Activated CD4-positive, alpha-beta T cell treated with anti-CD3 and anti-CD28 coated beads, Interleukin-2, amount 10 ng/mL, durations not matched to agents 24 days and 14 days (primary cell): ENCODE measurements around the gene THBS3. TPM values are rescaled to one million over a fixed set of nuclear protein-coding genes. Genes with fewer than 3 reads are reported as not detected.
"Not testable (repeated sequence)": the region's sequence is repeated elsewhere in the genome, so short reads cannot be mapped to it uniquely, and the experiment has no call there.

ENCODE experiments used
- DNase-seq: peaks from one replicate; pipeline ENCODE4 v3.0.0; 2022
- H3K27ac Mint-ChIP-seq: one replicate; pipeline ENCODE4 v1.8.0; 2022; ENCODE audit warnings: mild to moderate bottlenecking, mixed read lengths
- H3K27me3 Mint-ChIP-seq: one replicate; pipeline ENCODE4 v1.8.0; 2022; ENCODE audit warnings: mixed read lengths
- H3K36me3 Mint-ChIP-seq: one replicate; pipeline ENCODE4 v1.8.0; 2022; ENCODE audit warnings: low read depth, mild to moderate bottlenecking, mixed read lengths
- H3K4me1 Mint-ChIP-seq: one replicate; pipeline ENCODE4 v1.8.0; 2021; ENCODE audit warnings: mixed read lengths
- H3K4me3 Mint-ChIP-seq: one replicate; pipeline ENCODE4 v1.8.0; 2022; ENCODE audit warnings: mild to moderate bottlenecking, moderate library complexity, mixed read lengths
- H3K9me3 Mint-ChIP-seq: one replicate; pipeline ENCODE4 v1.8.0; 2021; ENCODE audit warnings: mixed read lengths
- intact Hi-C: fragments of 100-400 bp; cut with micrococcal nuclease; formaldehyde crosslinking; loops from one replicate; pipeline ENCODE4 v1.15.1; 2023
- total RNA-seq: library from RNA; stranded (reverse); gene quantifications from 2 replicates; pipeline ENCODE4 v1.2.3, GENCODE V29; 2022

THBS3 gene
- total RNA-seq, 1 donor from 2014 or later, result 10.6 TPM

- DNase-seq, result peak; percentile 62
- intact Hi-C loops, result no loop called here
- no peaks in the 10 kb centered on the region for H3K9me3 Mint-ChIP-seq
- peak overlapping the region; percentile 99 for H3K4me3 Mint-ChIP-seq
- H3K4me1 Mint-ChIP-seq, result peaks cover 43% of the 10 kb centered on the region
- peaks cover 6% of the 10 kb centered on the region for H3K27me3 Mint-ChIP-seq
- peaks cover 33% of the 10 kb centered on the region for H3K36me3 Mint-ChIP-seq
- peak overlapping the region; percentile 55 for H3K27ac Mint-ChIP-seq
These were observed 32.3 kb downstream of the THBS3 start for GRCh38 chr1:155175281-155175926.

DNA sequence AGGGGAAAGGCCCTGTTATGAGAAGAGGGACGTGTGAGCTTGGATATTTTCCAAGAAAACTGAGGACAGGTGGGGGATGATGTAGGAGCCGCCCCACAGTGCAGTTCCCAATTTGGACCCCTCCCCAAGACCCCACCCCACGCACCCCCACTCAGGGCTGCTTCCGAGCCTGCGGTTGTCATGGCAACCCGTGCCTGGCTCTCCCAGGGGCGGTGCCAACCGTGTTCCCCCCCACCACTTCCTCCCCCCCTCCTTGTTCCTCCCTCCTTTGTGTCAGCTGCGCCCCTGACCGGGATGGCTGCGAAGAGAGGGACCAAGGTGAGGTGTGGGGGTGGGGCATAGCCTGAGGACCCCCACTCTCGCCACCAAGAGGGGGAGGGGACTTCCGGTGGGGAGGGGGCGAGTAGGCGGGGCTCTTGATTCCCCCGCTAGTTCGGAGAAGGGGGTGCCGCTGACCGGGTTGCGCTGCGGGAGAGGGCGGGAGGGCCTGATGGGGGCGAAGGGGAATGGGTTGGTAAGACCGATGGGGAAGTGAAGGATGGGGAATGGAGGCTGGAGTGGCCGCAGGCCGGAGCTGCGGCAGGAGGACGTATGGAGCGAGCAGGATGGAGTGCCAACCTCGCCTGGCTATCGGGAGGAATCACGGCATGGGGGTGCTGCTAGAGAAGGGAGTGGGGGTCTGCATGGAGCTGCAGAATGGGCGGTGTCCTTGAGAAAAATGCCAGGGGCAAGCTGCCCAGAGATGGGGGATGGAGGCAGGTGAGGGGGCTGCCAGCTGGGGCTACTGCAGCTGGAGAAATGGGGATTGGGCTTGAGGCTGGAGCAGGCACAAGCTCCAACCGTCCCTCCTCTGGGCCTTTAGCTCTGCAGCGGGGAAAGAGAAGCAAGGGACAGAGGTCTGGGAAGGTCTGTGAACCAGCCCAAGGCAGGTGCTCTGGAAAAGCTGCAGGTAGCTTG lies 33.1 kb downstream of the THBS3 start:
- Mint-ChIP-seq H3K36me3 (peaks cover 35% of the 10 kb centered on the region), H3K4me3 (peak overlapping the region; percentile 99), H3K27me3 (peaks cover 6% of the 10 kb centered on the region), H3K27ac (peak overlapping the region; percentile 99), H3K4me1 (peaks cover 45% of the 10 kb centered on the region), H3K9me3 (no peaks in the 10 kb centered on the region)
- DNase-seq, result peak; percentile 88
- intact Hi-C loops, result loop anchor here (5.0 kb wide), 1 partner anchor 148 kb away; the partner anchor contains the start of gene RUSC1

- peak within 1 kb of the TSS; percentile 99 for H3K27ac Mint-ChIP-seq
- H3K9me3 Mint-ChIP-seq, result no peaks in the 10 kb centered on the region
- H3K27me3 Mint-ChIP-seq, result peaks cover 6% of the 10 kb centered on the region
- DNase-seq, result peak; percentile 92
- peaks cover 37% of the 10 kb centered on the region for H3K36me3 Mint-ChIP-seq
- intact Hi-C loops, result loop anchor here (1.0 to 5.0 kb wide), 5 partner anchors 21 to 191 kb away; partner anchors contain the start of genes DPM3, FLAD1 and RUSC1
- peak within 1 kb of the TSS; percentile 99 for H3K4me3 Mint-ChIP-seq
- H3K4me1 Mint-ChIP-seq, result peaks cover 49% of the 10 kb centered on the region
These were observed 34.0 kb downstream of the THBS3 start, which contains the start of gene TRIM46 for GRCh38 chr1:155173478-155174323. Gene TRIM46 (plus strand): TSS chr1:155173849. CDS start chr1:155173967, 118 bp downstream.

DNA sequence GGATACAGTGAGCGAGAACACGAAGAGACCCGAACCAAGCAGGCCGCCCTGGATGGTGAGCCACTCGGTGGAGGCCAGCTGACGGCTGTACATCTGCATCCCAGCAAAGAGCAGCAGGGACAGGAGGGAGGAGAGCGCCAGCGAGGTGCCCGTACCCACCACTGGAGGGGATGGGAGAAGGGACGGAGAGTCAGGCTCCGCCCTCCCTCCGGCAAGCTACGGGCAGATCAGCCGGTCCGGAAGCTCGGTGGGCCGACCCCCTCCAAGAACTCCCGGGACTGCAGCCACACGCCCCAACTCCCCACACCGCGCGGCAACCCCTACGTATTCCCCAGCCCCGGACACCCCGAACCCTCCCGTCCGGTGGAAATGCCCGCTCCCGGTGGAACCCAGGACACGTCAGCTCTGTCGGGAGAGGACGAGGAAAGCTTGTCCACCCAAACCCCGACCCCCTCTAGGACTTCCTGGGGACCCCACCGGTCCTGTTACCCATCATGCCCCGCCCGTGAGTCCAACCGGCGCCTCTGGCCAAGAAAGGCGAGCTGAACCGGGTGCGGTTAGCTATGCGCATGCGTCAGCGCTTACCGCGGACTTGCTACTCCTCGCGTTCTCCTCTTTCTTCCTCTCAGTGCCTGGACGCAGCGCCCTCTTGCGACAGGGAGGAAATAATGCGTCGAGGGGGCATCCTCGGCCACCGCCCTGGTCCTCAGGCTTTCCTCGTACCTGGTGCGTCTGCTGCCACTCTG lies 34.8 kb downstream of the THBS3 start, which contains the start of gene KRTCAP2:
Gene KRTCAP2 (minus strand): TSS at position 573 of the 746 bp plus-strand sequence. CDS start 80 bp downstream, at position 493.
- peaks cover 51% of the 10 kb centered on the region for H3K4me1 Mint-ChIP-seq
- intact Hi-C loops, result loop anchor here (1.0 to 5.0 kb wide), 5 partner anchors 21 to 190 kb away; partner anchors contain the start of genes DPM3, FLAD1 and RUSC1

GRCh38 chr1:155171836-155172731 lies 35.6 kb downstream of the THBS3 start:
- H3K27ac Mint-ChIP-seq, result peak overlapping the region; percentile 99
- H3K9me3 Mint-ChIP-seq, result no peaks in the 10 kb centered on the region
- peak; percentile 60 for DNase-seq
- H3K4me1 Mint-ChIP-seq, result peaks cover 58% of the 10 kb centered on the region
- H3K4me3 Mint-ChIP-seq, result peak overlapping the region; percentile 99
- intact Hi-C loops, result loop anchor here (2.0 to 5.0 kb wide), 4 partner anchors 31 to 189 kb away; partner anchors contain the start of genes DPM3, FLAD1 and RUSC1
- H3K36me3 Mint-ChIP-seq, result peaks cover 36% of the 10 kb centered on the region
- H3K27me3 Mint-ChIP-seq, result peaks cover 8% of the 10 kb centered on the region

More for the DNA sequence above, 34.8 kb downstream of the THBS3 start, which contains the start of gene KRTCAP2:
- Mint-ChIP-seq H3K4me3 (peak within 1 kb of the TSS; percentile 99), H3K36me3 (peaks cover 39% of the 10 kb centered on the region), H3K27ac (peak within 1 kb of the TSS; percentile 99), H3K9me3 (no peaks in the 10 kb centered on the region), H3K27me3 (peaks cover 6% of the 10 kb centered on the region)
- DNase-seq, result peak; percentile 98

DNA sequence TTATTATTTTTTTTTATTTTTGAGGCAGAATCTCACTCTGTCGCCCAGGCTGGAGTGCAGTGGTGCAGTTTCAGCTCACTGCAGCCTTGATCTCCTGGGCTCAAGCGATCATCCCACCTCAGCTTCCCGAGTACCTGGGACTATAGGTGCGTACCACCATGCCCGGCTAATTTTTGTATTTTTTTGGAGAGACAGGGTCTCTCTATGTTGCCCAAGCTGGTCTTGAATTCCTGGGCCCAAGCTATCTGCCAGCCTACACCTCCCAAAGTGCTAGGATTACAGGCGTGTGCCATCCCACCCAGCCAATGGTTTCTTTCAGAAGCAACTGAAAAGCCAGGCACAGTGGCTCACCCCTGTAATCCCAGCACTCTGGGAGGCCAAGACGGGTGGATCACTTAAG lies 36.9 kb downstream of the THBS3 start:
- intact Hi-C loops, result loop anchor here (5.0 kb wide), 1 partner anchor 151 kb away; the partner anchor contains the start of gene RUSC1
- Mint-ChIP-seq H3K4me3 (no peak overlapping the region), H3K27ac (no peak overlapping the region), H3K36me3 (peaks cover 28% of the 10 kb centered on the region), H3K9me3 (no peaks in the 10 kb centered on the region), H3K4me1 (peaks cover 50% of the 10 kb centered on the region), H3K27me3 (peaks cover 8% of the 10 kb centered on the region)
- DNase-seq, result no peak

DNA sequence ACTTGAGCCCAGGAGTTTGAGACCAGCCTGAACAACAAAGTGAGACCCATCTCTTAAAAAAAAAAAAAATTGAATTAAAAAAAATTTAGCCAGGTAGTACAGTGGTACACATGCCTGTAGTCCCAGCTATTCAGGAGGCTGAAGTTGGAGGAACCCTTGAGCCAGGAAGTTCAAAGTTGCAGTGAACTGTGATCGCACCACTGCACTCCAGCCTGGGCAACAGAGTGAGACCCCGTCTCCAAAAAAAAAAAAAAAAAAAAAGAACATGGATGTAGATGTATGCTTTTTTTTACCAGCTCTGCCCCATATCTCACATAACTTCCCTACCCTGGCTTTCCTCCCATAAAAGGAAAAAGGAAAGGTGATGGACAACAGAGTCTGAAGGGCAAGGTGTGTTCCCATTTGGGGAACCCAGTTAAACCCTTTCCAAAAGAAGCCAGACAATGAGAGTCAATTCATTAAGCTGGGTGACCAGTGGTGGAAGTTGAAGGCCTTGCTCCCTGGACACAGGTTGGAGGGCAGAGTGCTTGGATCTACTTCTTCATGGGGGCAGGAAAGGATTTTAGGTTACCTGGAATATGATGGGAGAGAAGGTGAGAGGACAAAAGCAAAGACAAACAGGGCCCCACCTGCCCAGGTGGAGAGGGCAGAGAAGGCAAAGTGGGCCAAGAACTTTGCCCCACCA lies 37.5 kb downstream of the THBS3 start:
- Mint-ChIP-seq H3K27ac (no peak overlapping the region), H3K4me3 (peak overlapping the region; percentile 55), H3K36me3 (peaks cover 28% of the 10 kb centered on the region), H3K4me1 (peaks cover 44% of the 10 kb centered on the region), H3K9me3 (no peaks in the 10 kb centered on the region), H3K27me3 (peaks cover 10% of the 10 kb centered on the region)
- DNase-seq, result no peak
- intact Hi-C loops, result loop anchor here (5.0 kb wide), 1 partner anchor 152 kb away; the partner anchor contains the start of gene RUSC1

DNA sequence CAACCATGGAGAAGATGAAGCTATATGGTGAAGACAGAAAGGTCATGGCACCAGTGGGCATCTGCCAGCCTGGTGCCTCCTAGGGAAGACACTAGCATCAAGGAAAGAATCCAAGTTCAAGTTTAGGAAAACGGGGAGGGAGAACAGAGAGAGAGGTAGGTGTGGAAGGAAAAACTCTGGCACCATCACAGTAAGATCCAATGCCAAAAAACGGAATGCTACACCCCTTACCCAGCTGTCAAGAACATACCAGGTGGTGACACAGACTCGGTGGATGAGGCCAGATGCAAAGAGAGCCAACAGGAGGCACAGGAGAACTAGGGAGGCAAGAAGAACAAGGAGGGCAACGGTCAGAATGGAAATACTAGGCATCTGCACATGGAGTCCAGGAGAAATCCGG lies 38.2 kb downstream of the THBS3 start:
- Mint-ChIP-seq H3K9me3 (no peaks in the 10 kb centered on the region), H3K27me3 (peaks cover 10% of the 10 kb centered on the region), H3K4me3 (peak overlapping the region; percentile 1), H3K4me1 (peaks cover 38% of the 10 kb centered on the region), H3K27ac (peak overlapping the region; percentile 1), H3K36me3 (peaks cover 28% of the 10 kb centered on the region)
- intact Hi-C loops, result loop anchor here (5.0 kb wide), 1 partner anchor 42 kb away; the partner anchor contains the start of gene EFNA1
- DNase-seq, result no peak

- Mint-ChIP-seq H3K4me1 (peaks cover 33% of the 10 kb centered on the region), H3K4me3 (no peak overlapping the region), H3K9me3 (no peaks in the 10 kb centered on the region), H3K36me3 (peaks cover 28% of the 10 kb centered on the region), H3K27ac (no peak overlapping the region), H3K27me3 (peaks cover 10% of the 10 kb centered on the region)
- intact Hi-C loops, result loop anchor here (1.0 to 5.0 kb wide), 2 partner anchors 41 to 74 kb away; partner anchors contain the start of gene EFNA1
- DNase-seq, result peak; percentile 57
These were observed 39.1 kb downstream of the THBS3 start for GRCh38 chr1:155168456-155169210.

DNA sequence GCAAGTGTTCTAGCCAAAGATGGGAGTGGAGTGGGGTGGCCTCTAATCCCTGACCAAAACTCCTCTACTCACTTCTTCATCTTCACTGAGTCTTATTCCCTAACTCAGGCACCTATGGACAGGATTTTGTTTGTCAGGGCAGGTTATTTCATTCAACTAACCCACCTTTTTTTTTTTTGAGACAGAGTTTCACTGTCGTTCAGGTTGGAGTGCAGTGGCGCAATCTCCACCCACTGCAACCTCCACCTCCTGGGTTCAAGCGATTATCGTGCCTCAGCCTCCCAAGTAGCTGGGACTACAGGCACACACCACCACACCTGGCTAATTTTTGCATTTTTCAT lies 39.6 kb downstream of the THBS3 start:
- H3K4me3 Mint-ChIP-seq, H3K27ac Mint-ChIP-seq, H3K9me3 Mint-ChIP-seq, DNase-seq, H3K27me3 Mint-ChIP-seq: not testable (repeated sequence)
- H3K4me1 Mint-ChIP-seq, result peaks cover 27% of the 10 kb centered on the region
- peaks cover 26% of the 10 kb centered on the region for H3K36me3 Mint-ChIP-seq
- intact Hi-C loops, result loop anchor here (1.0 to 5.0 kb wide), 2 partner anchors 41 to 74 kb away; partner anchors contain the start of gene EFNA1
